Stimulated activated CD8-positive, alpha-beta memory T cell treated with anti-CD3 and anti-CD28 coated beads, Interleukin-12 subunit alpha, Interleukin-12 subunit beta, amount 100 ng/mL, for 4 hours (primary cell): ENCODE data around the gene TSPYL1.
"Not testable (repeated sequence)": the region's sequence is repeated elsewhere in the genome, so short reads cannot be mapped to it uniquely, and the experiment has no call there.

Experiments used
- DNase-seq: peaks from one replicate; pipeline ENCODE4 v3.0.0-alpha.2; 2020; ENCODE audit warnings: low read depth

TSPYL1 gene

GRCh38 chr6:116279232-116280160 lies at the start of gene TSPYL1:
TSS of gene TSPYL1 (minus strand) at chr6:116279930. CDS start at chr6:116279830, 100 bp downstream.
- DNase-seq: peak; percentile 88

GRCh38 chr6:116329156-116329555 lies 49.4 kb upstream of the TSPYL1 start:
- no peak for DNase-seq

GRCh38 chr6:116328528-116328903 lies 48.8 kb upstream of the TSPYL1 start:
- no peak for DNase-seq

GRCh38 chr6:116327803-116328527 lies 48.2 kb upstream of the TSPYL1 start:
- no peak for DNase-seq

GRCh38 chr6:116326996-116327395 lies 47.3 kb upstream of the TSPYL1 start:
- no peak for DNase-seq

- no peak for DNase-seq
Measured at GRCh38 chr6:116326181-116326671, 46.5 kb upstream of the TSPYL1 start.

- DNase-seq: not testable (repeated sequence)
Measured at GRCh38 chr6:116325634-116326132, 46.0 kb upstream of the TSPYL1 start.

GRCh38 chr6:116323863-116324262 lies 44.1 kb upstream of the TSPYL1 start:
- DNase-seq: no peak

GRCh38 chr6:116321933-116322332 lies 42.2 kb upstream of the TSPYL1 start:
- DNase-seq: not testable (repeated sequence)

GRCh38 chr6:116316772-116317467 lies 37.2 kb upstream of the TSPYL1 start:
- DNase-seq: no peak

- no peak for DNase-seq
Measured at GRCh38 chr6:116314878-116315277, 35.1 kb upstream of the TSPYL1 start.

- no peak for DNase-seq
Measured at GRCh38 chr6:116314218-116314617, 34.5 kb upstream of the TSPYL1 start.

- DNase-seq: no peak
Measured at GRCh38 chr6:116313101-116313776, 33.5 kb upstream of the TSPYL1 start.

- no peak for DNase-seq
Measured at GRCh38 chr6:116309657-116310056, 29.9 kb upstream of the TSPYL1 start.

GRCh38 chr6:116309001-116309400 lies 29.3 kb upstream of the TSPYL1 start:
- DNase-seq: no peak

- no peak for DNase-seq
Measured at GRCh38 chr6:116307633-116308032, 27.9 kb upstream of the TSPYL1 start.

- DNase-seq: no peak
Measured at GRCh38 chr6:116307001-116307400, 27.3 kb upstream of the TSPYL1 start.

GRCh38 chr6:116304538-116305097 lies 24.9 kb upstream of the TSPYL1 start:
- no peak for DNase-seq

- DNase-seq: no peak
Measured at GRCh38 chr6:116301104-116301503, 21.4 kb upstream of the TSPYL1 start.

- DNase-seq: no peak
Measured at GRCh38 chr6:116300566-116300965, 20.8 kb upstream of the TSPYL1 start.

GRCh38 chr6:116298973-116299372 lies 19.2 kb upstream of the TSPYL1 start:
- no peak for DNase-seq
